ENCODE data around the gene ACCSL. TPM values are rescaled to one million over a fixed set of nuclear protein-coding genes. Genes with fewer than 3 reads are reported as not detected.

The ACCSL gene
- total RNA-seq, 2 donors from 2014 or later: not detected

DNA sequence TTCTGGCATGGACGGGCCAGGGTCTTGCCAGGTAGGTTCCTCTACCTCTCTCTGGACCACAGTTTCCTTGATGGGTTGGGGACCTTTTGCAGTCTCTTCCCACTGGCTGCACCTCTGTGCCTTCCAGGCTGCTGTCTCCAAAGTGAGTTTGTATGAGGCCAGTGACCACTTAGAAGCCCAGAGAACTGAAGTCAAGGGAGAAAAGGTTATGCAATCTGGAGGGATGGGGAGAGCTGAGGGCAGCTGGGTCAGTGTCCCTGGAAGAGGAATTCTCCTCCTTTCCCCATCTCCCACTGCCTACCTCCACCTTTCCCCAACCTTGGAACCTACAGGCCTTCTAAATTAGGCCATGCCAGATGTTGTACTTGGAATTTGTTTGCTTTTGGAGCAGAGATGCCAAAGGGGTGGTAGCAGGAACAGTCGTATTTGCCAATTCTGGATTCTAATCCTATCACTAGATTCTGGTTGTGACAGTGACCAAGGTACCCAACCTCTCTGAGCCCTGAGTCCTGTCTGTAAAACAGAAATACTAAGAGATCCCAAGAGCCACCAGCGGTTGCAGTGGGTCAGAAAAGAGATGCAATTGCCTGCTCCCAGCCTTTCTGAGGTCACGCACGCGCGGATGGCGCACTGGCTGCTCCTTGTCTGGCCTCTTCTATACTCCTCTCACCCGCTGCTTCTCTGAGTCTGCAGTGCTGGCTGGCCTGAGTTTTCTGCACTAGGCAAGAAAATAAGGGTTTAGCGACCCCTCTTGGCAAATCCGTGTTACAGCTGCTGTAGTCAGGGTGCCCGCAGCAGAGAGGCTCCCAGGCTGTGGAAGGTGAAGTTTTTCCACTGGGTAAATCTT lies 10.7 kb upstream of the ACCSL start:
- ATAC-seq (peak; percentile 93 to 94), DNase-seq (peak; percentile 86)
- intact Hi-C loops (cut with DNase I): loop anchor here in 1 of 2 donors (1.0 to 2.0 kb wide), 2 partner anchors 92 to 147 kb away; no protein-coding TSS in a partner anchor

DNA sequence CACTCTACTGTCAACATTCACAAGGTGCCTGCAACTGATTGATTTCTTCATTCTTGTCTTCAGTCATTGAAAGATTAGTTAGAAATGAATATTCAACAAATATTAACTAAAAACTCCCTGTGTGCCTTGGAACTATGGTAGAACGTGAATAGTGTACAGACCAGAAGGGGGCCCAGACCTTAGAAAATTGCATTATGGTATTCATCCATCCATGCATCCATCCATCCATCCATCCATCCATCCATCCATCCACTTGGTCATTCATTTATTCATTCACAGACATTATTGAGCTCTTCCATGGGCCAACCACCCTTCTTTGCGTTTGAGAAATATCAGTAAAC lies 10.2 kb upstream of the ACCSL start:
- DNase-seq (no peak), ATAC-seq (no peak)
- intact Hi-C loops (cut with DNase I): loop anchor here in 1 of 2 donors (1.0 to 2.0 kb wide), 2 partner anchors 93 to 147 kb away; no protein-coding TSS in a partner anchor

DNA sequence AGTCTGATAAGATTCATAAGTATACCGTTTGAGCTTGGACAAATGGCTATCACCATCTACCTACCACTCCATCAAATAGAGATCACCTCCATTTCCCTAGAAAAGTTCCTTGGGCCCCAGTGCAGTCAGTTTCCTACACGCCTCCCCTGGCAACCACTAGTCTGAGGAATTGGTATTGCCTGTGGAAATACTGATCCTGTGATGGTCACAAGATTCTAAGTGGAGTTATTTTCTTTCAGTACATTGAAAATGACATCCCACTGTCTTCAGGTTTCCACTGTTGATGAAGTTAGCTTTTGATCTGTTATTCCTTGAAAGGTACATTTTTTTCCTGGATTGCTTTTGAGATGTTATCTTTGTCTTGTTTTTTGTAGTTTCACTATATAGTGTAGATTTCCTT lies 4.6 kb upstream of the ACCSL start:
- intact Hi-C loops (cut with DNase I): no loop called here
- no peak for DNase-seq
- ATAC-seq: no peak

DNA sequence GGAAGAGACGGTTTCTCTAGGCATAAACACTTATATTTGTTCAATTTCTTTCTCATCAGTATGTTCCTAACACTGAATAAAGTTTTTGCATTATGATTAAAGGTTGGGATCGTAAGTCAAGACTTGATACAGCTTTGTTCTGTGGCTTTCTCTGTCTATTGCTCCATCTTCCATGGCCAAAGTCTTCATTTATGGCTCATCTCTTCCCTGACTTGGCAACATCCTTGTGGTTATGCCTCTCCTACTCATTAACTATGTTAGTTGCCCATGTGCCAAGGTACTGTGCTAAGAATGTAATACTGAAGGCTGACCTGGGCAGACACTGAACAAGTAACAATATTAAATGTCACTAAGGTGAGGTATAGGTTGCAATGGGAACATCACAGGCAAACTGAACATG lies 1.6 kb upstream of the ACCSL start:
- DNase-seq (no peak), ATAC-seq (no peak)
- intact Hi-C loops (cut with DNase I): no loop called here

DNA sequence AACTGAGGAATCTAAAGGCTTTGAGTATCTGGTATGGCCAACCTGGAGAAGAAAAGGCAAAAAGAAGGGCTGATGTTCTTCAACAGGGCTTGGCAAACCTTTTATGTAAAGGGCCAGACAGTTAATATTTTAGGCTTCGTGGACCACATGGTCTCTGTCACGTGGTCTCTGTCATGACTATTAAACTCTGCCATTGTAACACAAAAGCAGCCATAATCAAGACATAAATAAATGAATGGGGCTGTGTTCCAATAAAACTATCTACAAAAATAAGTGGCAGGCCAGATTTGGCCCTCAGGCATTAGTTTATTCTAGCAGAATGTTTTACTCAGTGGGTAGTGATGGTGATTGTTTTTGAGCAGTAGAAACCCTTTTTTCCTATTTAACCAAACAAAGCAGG lies 483 bp upstream of the ACCSL start:
- intact Hi-C loops (cut with DNase I): no loop called here
- no peak for ATAC-seq
- no peak for DNase-seq

DNA sequence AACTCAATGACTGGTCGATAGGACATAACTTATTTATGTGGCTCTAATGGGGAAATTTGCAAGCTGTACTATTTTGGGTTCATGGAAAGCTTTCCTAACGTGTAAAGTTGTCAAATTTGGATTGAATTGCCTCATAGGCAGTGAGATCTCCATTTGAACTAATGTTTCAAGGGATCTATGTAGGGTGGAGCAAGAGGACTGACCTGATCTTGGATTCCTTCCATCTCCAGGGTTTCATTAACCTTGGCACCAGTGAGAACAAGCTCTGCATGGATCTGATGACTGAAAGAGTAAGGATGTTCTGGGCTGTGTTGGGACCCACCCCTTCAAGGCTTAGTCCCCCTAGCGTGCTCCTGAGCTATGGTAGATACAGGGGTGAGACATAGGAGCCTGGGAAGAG lies 2.1 kb downstream of the ACCSL start:
- DNase-seq (no peak), ATAC-seq (no peak)
- intact Hi-C loops (cut with DNase I): no loop called here

DNA sequence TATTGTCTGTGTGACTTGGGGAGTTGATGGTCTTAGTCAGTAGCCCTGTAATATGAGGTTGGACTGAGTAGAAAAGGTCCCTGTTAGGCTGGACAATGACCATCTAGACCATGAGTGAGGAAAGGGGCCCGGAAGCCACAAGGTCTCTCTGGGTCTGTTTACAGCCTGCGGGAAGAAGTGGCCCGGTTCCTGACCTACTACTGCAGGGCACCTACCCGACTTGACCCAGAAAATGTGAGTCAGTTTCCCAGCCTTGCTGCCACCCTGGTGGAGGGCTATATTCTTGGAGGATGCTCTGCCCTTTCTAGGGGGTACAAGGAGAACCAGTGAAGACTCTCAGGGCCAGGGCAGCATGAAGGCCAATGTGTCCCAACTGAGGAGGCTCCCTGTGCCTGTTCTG lies 3.4 kb downstream of the ACCSL start:
- ATAC-seq (no peak), DNase-seq (no peak)
- intact Hi-C loops (cut with DNase I): no loop called here

DNA sequence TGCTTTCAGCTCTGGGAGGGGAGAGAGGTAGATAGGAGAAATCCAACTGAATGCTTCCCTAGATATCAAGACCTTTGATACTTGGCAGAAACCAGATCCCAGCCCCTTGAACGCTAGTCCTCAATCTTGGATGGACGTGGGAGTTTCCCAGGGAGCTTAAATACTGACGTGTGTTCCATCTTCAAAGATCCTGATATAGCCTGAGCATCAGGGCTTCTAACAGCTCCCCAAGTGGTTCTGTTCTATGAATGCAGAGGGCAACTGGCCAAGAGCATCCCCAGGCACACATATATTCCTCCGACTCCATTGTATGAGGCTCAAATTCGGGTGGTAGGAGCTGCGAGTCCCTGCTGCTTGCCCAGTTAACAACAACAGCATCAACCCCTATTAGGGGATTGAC lies 9.6 kb downstream of the ACCSL start:
- ATAC-seq (no peak), DNase-seq (no peak)
- intact Hi-C loops (cut with DNase I): no loop called here

DNA sequence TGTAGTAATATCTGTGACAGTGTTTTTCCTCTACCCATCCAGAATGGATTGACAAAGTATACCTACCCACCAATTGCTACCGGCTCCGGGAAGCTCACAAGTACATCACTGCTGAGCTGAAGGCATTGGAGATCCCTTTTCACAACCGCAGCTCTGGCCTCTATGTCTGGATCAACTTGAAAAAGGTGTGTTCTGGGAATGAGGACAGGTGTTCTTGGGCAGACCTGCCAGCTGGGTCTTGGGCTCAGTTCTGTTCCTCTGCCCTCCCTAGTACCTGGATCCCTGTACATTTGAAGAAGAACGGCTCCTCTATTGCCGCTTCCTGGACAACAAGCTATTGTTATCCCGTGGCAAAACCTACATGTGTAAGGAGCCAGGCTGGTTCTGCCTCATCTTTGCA lies 10.5 kb downstream of the ACCSL start:
- intact Hi-C loops (cut with DNase I): no loop called here
- DNase-seq (no peak), ATAC-seq (no peak)

DNA sequence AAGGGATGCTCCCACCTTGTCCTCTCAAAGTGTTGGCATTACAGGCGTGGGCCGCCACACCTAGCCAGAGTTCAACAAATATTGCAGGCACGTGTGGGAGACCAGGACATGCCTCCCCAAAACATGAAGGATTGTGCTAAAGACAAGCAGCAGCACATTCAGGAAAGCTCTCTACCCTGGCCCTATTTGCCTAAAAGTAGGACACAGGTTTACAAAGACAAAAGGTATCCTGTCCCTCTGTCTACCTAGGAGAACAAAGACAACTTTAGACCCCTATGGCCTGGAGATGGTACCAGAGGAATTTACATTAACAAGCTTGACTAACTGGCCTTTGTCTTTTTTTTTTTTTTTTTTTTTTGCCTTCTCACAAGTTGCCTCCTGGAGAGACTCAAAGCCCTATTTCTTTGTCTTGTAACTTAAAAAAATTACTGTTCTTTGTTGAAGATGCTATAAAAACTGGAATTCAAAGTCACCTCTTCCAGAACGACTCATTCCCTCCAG lies 17.4 kb downstream of the ACCSL start:
- DNase-seq (no peak), ATAC-seq (no peak)
- intact Hi-C loops (cut with DNase I): no loop called here

DNA sequence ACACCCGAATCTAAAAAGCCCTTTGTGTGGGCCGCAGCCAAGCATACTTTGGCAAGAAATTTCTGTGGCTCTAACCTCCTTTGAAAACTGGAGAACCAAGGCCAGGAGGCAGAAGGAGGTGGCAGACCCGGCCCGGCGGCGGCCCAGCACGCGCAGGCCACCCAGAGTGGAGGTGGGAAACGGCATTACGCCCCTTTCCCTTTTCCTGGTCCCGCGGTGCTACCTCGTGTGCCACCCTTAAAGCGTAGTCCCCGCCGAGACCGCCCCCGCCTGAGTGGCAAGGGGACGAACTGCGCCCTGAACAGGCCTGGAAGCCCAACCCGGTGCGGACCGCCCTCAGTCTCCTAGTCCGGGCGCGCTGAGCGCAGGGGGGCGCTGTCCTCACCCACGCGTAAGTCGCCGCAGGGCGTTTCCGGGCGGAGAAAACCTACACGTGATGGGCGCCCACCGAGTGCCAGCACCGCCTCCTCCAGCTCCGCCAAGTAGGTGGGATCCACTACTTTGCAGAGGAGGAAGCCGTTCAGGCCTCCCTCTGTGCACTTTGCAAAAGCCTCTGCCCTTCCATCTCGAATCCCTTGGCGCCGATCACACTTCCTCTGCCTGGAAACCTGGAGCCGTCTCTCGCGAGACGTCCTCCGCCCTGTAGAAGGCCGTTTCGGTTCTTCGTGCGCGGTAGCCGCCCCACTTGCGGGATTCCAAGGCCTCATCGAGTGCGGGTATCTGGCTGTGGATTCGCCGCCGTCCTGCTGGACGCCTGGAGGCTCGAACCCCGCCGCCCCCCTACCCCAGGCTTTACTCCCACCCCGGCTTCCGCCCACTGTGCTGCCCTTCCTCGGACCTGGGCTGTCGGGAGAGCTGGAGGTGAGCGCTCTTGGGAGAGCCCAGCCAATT lies 18.3 kb downstream of the ACCSL start, which contains the start of gene ACCS:
ACCS (plus strand) TSS at position 430 of the 891 bp plus-strand sequence. CDS start 1,358 bp downstream, outside the sequence.
- DNase-seq (peak; percentile 98), ATAC-seq (peak; percentile 96 to 97)
- intact Hi-C loops (cut with DNase I): no loop called here

DNA sequence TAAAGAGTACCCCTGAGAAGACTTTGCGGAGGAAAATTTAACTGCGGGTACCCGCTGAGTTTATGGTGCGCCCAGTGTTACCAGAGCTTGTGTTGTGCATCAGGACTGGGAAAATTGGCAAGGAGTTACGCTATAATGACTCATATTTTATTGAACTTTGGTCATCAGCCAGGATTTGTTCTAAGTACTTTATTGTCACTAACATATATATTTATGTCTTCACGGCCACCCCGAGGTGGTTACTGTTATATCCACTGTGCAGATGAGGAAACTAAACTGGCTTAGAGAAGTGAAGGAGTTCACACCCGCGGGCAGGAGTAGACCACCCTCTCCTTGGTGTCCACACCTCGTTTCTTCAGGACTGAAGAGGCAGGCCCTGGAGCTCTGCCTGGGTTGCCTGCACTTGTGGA lies 19.0 kb downstream of the ACCSL start:
- intact Hi-C loops (cut with DNase I): no loop called here
- ATAC-seq: peak; percentile 10 to 38
- DNase-seq: no peak

DNA sequence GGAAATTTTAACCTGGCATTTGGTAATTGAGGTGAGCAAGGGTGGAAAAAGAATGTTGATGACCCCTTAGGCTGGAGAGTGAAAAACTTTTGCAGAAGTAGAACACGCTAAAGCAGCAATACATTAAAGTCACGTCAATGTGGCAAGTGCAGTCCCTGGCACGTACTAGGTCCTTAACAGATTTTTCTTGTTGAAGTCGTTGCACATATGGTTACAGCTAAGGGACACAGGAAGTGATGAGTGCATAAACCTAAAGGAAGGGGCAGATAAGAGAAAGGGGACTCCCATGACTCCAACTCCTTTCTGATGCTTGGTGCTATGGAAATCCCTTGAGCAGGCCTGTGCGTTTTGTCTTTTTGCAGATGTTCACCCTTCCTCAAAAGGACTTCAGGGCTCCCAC lies 19.5 kb downstream of the ACCSL start:
- DNase-seq (no peak), ATAC-seq (no peak)
- intact Hi-C loops (cut with DNase I): no loop called here

DNA sequence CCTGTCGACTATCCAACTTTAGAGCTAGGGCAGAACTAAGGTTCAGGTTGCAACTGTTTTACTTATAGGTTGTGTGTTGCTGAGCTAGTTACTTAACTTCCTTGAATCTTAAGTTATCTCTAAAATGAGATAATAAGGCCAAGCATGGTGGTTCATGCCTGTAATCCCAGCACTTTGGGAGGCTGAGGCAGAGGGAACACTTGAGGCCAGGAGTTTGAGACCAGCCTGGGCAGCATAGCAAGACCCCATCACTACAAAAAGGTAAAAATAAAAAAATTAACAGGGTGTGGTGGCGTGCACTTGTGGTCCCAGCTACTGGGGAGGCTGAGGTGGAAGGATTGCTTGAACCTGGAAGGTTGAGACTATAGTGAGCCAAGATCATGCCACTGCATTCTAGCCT lies 20.4 kb downstream of the ACCSL start:
- ATAC-seq: no peak
- no peak for DNase-seq
- intact Hi-C loops (cut with DNase I): no loop called here

DNA sequence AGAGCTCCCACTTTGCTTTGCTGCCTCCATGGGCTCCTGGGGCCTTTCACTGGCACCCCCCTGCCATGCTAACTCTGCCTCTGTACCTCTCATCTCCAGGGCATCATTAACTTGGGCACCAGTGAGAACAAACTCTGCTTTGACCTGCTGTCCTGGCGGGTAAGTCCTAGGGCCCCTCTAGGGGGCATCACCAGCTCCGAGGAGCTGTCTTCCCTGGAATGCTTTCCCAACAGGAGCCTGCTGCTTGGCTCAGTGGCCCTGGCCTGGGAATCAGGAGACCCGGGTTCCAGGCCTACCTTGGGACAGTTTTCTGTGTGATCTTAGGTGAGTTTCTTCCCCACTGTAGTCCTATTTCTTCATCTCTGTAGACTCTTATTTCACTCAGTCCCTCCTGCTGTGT lies 23.4 kb downstream of the ACCSL start:
- DNase-seq (no peak), ATAC-seq (no peak)
- intact Hi-C loops (cut with DNase I): no loop called here

DNA sequence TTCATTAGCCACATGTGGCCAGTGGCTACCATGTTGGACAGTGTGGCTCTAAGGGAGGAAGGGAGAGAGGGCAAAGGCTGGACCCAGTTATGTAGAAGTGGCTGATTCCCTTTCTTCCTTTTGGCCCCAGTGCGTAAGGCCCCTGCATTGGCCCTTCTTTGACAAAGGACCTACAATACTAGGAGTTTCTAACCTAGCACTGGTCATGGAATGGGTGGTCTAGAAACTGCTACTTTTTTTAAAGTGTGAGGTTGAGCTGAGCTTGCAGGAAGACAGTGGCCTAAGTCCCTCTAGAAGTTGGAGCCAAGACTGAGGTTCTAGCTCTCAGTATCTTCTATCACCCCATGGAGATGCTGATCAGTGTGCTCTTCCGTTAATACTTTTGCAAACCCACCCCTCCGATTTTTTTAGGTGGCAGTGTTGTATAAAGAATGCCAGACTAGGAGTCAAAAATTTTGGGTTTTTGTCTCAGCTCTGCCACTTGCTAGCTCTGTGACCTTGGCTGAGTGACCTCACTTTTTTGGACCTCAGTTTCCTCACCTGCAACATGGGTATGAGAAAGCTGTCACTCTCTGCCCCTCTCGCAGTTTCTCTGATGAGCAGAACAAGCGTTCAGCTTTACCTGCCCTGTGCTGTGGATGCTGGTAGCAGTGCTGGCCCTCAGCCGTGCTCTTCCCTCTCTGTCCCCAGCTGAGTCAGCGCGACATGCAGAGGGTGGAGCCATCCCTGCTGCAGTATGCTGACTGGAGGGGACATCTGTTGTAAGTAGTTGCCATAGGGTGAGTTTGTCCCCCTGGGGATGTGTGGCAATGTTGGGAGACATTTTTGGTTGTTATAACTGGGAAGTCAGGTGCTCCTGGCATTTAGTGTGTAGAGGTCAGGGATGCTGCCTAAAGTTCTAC lies 25.2 kb downstream of the ACCSL start:
- no peak for DNase-seq
- ATAC-seq: no peak
- intact Hi-C loops (cut with DNase I): no loop called here

DNA sequence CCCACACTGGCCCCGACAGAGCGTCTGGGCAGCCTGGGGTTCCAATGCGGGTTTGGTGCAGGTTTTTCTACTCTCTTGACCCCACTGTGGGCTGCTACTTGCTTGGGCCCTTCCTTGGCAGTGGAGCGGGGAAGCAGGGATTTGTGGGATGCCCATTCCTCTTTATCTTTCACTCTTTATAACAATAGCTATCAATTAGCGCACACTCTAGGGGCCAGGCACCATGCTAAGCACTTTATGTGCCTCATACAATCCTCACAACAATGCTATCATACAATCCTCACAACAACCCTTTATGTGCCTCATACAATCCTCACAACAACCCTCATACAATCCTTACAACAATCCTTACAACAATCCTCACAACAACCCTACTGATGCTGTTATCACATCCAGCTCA lies 31.0 kb downstream of the ACCSL start:
- intact Hi-C loops (cut with DNase I): no loop called here
- ATAC-seq (no peak), DNase-seq (no peak)

DNA sequence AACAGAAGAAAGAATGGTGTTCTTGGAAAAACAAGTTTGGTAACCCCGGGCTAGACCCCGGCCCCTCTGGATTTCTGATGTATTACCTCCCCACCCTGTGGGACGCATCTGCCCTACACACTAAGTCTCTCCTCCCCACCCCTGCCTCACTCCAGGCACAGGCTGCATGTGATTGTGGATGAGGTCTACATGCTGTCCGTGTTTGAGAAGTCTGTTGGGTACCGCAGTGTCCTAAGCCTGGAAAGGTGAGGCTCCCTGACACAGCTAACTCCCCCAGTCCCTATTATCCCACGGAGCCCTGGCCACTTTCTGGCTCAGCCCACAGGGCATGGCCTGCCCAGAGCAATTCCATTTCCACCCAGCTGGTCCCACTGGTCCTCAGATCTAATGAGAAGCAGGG lies 31.6 kb downstream of the ACCSL start:
- intact Hi-C loops (cut with DNase I): no loop called here
- DNase-seq (no peak), ATAC-seq (no peak)

DNA sequence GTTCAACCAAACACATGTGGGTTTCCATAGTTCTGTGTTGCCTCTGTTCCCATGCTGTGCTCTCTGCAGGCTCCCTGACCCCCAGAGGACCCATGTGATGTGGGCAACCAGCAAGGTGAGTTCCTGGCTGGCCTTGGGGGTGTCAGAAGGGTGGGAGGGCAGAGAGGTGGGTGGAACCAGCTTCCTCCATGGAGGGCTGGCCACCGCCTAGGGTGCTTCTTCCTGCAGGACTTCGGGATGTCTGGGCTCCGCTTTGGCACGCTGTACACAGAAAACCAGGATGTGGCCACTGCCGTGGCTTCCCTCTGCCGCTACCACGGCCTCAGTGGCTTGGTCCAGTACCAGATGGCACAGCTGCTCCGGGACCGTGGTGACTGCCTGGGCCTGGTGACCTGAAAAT lies 33.2 kb downstream of the ACCSL start:
- ATAC-seq (no peak), DNase-seq (no peak)
- intact Hi-C loops (cut with DNase I): no loop called here
